ENCODE results near the gene EXD3. TPM values are rescaled to one million over a fixed set of nuclear protein-coding genes. Genes with fewer than 3 reads are reported as not detected.
A peak's percentile ranks its signal among the peaks of the same experiment; 100 is the strongest.

The EXD3 gene
- total RNA-seq, 1 experiment from 2014 or later, result 15.3 TPM

GRCh38 chr9:137268538-137269201 is 154.3 kb downstream of the EXD3 start:
- H2AFZ ChIP-seq (ENCODE audit: low read length), result no peak overlapping the region
- H3T11ph ChIP-seq (ENCODE audit: low read length), result no peak overlapping the region
- no peaks in the 10 kb centered on the region for H3K79me1 ChIP-seq (ENCODE audit: insufficient read depth, low read depth, low read length, poor library complexity, severe bottlenecking)
- H3K23ac ChIP-seq (ENCODE audit: insufficient read length, low read depth, low read length), result no peak overlapping the region
- Mint-ChIP-seq H3K9me3 (no peaks in the 10 kb centered on the region; a peak in 1 of 5 replicates), H3K27me3 (ENCODE audit: low read depth) (no peaks in the 10 kb centered on the region; the same call in 1 of the 2 replicates), H3K27ac (peak overlapping the region in 2 of 3 experiments; percentile 3 to 8; a peak in 1 of 7 replicates), H3K4me3 (no peak overlapping the region), H3K36me3 (ENCODE audit: insufficient read depth in 1 of 3, low read depth in 3 of 3) (peaks cover 12 to 59% (median 43%) of the 10 kb centered on the region in 3 experiments; a peak in 6 of 7 replicates), H3K4me1 (no peaks in the 10 kb centered on the region; a peak in 1 of 4 replicates)
- no peak overlapping the region for H3K14ac ChIP-seq (ENCODE audit: insufficient read depth, low read length)
- no peaks in the 10 kb centered on the region for H4K20me1 ChIP-seq (ENCODE audit: control insufficient read depth, insufficient read depth, insufficient read length)
- no peaks in the 10 kb centered on the region for H3K4me1 ChIP-seq (ENCODE audit: insufficient read depth, low read length)
- no peaks in the 10 kb centered on the region for H3K23me2 ChIP-seq (ENCODE audit: insufficient read length, low read depth, low read length, poor library complexity, severe bottlenecking)
- WGBS (ENCODE audit: extremely low coverage, insufficient read length, low lambda C conversion rate), result no CpG with 5 or more reads among the region's 19 CpGs
- no peak overlapping the region for H3K4ac ChIP-seq (ENCODE audit: low read depth, low read length)
- H3K27ac ChIP-seq (ENCODE audit: insufficient read length, low read depth, low read length), result no peak overlapping the region
- TF ChIP-seq CTCF (conservative IDR thresholded peaks at IDR 0.05), result no peak
- no peak overlapping the region for H3K4me2 ChIP-seq (ENCODE audit: insufficient read depth, insufficient read length, low read length)
- H3K79me2 ChIP-seq (ENCODE audit: insufficient read depth, low read length), result no peaks in the 10 kb centered on the region
- H3K56ac ChIP-seq (ENCODE audit: insufficient read length, low read depth, low read length), result no peak overlapping the region
- no peak overlapping the region for H2BK5ac ChIP-seq (ENCODE audit: insufficient read length, low read length)
- no peak overlapping the region for H2BK15ac ChIP-seq (ENCODE audit: low read depth, low read length)
- H3K9ac ChIP-seq (ENCODE audit: extremely low read depth, insufficient read length, low read length), result no peak overlapping the region
- no peak overlapping the region for H4K5ac ChIP-seq (ENCODE audit: insufficient read length, low read depth, low read length)
- H4K91ac ChIP-seq (ENCODE audit: insufficient read length, low read depth, low read length), result no peak overlapping the region
- H2BK12ac ChIP-seq (ENCODE audit: insufficient read length, low read depth, low read length), result no peak overlapping the region
- H3K18ac ChIP-seq (ENCODE audit: insufficient read length, low read depth, low read length), result no peak overlapping the region
- no peak overlapping the region for H2BK120ac ChIP-seq (ENCODE audit: low read depth, low read length, poor library complexity, severe bottlenecking)
- H3K27me3 ChIP-seq (ENCODE audit: insufficient read depth, low read length), result no peaks in the 10 kb centered on the region
- no peak overlapping the region for H2AK5ac ChIP-seq (ENCODE audit: insufficient read length, low read length)
- H3K9me3 ChIP-seq (ENCODE audit: control insufficient read depth, low read depth, low read length), result no peaks in the 10 kb centered on the region
- H4K8ac ChIP-seq (replicated peaks; ENCODE audit: insufficient read length, low read depth, low read length), result no peak overlapping the region
- no peak overlapping the region for H2BK20ac ChIP-seq (ENCODE audit: low read depth, low read length, poor library complexity, severe bottlenecking)
- no peak for DNase-seq
